ENCODE data around the gene DPH5.

GRCh38 chr1:101073836-101074235 is 48.3 kb upstream of the DPH5 start:
- TF ChIP-seq CTCF (conservative IDR thresholded peaks at IDR 0.05; ENCODE audit: low read depth, low read length) (no peak), BHLHE40 (IDR thresholded peaks at IDR 0.05; ENCODE audit: low read depth, low read length) (no peak), MAFK (IDR thresholded peaks at IDR 0.05; ENCODE audit: low read depth, low read length) (no peak), RCOR1 (IDR thresholded peaks at IDR 0.05; ENCODE audit: insufficient replicate concordance, low read length) (no peak), NFE2L2 (IDR thresholded peaks at IDR 0.05; ENCODE audit: low read depth, low read length) (no peak), POLR2A (IDR thresholded peaks at IDR 0.05; ENCODE audit: low read depth, low read length) (no peak)
